Lower leg skin (tissue), 4 donors: ENCODE data around the gene TNPO2. TPM values are rescaled to one million over a fixed set of nuclear protein-coding genes. Genes with fewer than 3 reads are reported as not detected.

Experiments used
- DNase-seq, 2 donors: peaks; one replicate each; pipeline ENCODE4 v3.0.0-alpha.2; 2019; ENCODE audit warnings: low spot score in 2 of 2
- H3K4me3 ChIP-seq: fragments of 200-600 bp; sonication (generic); 2 replicates; pipeline ENCODE4 v1.5.1; 2017; ENCODE audit warnings: mild to moderate bottlenecking, low read depth; ENCODE audit not compliant: poor library complexity, severe bottlenecking
- POLR2A ChIP-seq, 2 donors: fragments of 450-650 bp; IDR thresholded peaks; one replicate each; pipeline ENCODE4 v1.6.1; 2016 to 2017; ENCODE audit warnings: antibody characterized with exemption in 2 of 2, mild to moderate bottlenecking in 1 of 2, moderate library complexity in 1 of 2
- WGBS, 2 donors: methylation state at CpG; one replicate each; pipeline ENCODE4 v1.1.5; 2018; 5-methylcytosine and 5-hydroxymethylcytosine counted together
- intact Hi-C: fragments of 100-400 bp; cut with DNase I; formaldehyde crosslinking; loops from one replicate; pipeline ENCODE4 v1.15.0; 2023; ENCODE audit warnings: low total_unique reads
- total RNA-seq, 4 donors: library from RNA; depleted of rRNA; stranded (reverse); fragments of >200 nt; gene quantifications; one replicate each; pipeline ENCODE4 v1.1.0, GENCODE V29; 2016
- TF ChIP-seq, protein P1 (sequence below), 3 donors: fragments of 450-650 bp; IDR thresholded peaks; one replicate each; pipeline ENCODE4 v1.5.1; 2016; ENCODE audit warnings: antibody characterized with exemption in 3 of 3, mild to moderate bottlenecking in 3 of 3, moderate library complexity in 2 of 3

TNPO2 gene
- total RNA-seq, 4 donors from 2014 or later, result 58.3 to 160 (median 89.9) TPM

DNA sequence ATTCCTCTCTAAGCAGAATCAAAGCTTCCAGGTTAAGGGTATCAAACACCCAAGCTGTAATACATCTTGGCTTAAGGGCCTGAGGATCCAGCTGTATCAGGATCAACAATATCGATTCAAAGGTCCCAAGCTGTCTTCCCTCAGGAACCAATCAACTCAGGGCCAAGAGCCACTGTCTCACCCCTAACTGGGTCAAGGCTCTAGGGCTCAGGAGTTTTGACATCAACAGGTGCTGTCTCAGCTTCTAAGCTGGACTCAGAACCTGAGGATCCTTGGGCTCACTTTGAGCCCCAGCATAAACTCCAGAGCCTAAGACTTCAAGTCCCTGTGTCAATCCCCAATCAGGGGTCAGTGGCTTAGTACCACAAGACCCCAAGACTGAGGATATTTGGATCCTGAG, 28.2 kb downstream of the TNPO2 start:
- intact Hi-C loops, result no loop called here
- 85 to 87% methylated on average over 1 of the region's 1 CpG for WGBS, 2 donors
- DNase-seq, result no peak
- no peak for TF ChIP-seq POLR2A (IDR thresholded peaks at IDR 0.05)
- TF ChIP-seq, protein P1, sequence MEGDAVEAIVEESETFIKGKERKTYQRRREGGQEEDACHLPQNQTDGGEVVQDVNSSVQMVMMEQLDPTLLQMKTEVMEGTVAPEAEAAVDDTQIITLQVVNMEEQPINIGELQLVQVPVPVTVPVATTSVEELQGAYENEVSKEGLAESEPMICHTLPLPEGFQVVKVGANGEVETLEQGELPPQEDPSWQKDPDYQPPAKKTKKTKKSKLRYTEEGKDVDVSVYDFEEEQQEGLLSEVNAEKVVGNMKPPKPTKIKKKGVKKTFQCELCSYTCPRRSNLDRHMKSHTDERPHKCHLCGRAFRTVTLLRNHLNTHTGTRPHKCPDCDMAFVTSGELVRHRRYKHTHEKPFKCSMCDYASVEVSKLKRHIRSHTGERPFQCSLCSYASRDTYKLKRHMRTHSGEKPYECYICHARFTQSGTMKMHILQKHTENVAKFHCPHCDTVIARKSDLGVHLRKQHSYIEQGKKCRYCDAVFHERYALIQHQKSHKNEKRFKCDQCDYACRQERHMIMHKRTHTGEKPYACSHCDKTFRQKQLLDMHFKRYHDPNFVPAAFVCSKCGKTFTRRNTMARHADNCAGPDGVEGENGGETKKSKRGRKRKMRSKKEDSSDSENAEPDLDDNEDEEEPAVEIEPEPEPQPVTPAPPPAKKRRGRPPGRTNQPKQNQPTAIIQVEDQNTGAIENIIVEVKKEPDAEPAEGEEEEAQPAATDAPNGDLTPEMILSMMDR (IDR thresholded peaks at IDR 0.05), result no peak
- H3K4me3 ChIP-seq, result no peak overlapping the region

DNA sequence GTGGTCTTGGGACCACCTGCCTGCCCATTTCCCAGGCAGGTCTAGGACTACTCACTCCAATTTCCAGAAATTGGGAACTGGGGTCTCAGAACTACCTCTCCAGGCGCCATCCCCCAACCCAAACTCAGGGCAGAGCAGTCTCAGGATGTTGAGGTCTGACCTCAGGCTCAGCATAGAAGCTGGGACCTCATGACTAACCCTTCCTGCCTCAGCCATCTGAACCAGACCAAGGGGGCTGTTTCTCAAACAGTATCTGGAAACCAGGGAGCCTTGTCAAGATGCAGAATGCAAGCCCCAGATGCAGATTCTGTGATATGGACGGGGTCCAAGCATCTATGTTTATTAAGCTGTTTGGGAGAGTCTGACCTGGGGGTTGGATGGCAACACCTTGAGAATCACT, 28.6 kb downstream of the TNPO2 start:
- no peak overlapping the region for H3K4me3 ChIP-seq
- 54 to 67% methylated on average over 1 to 2 of the region's 2 CpGs for WGBS, 2 donors

DNA sequence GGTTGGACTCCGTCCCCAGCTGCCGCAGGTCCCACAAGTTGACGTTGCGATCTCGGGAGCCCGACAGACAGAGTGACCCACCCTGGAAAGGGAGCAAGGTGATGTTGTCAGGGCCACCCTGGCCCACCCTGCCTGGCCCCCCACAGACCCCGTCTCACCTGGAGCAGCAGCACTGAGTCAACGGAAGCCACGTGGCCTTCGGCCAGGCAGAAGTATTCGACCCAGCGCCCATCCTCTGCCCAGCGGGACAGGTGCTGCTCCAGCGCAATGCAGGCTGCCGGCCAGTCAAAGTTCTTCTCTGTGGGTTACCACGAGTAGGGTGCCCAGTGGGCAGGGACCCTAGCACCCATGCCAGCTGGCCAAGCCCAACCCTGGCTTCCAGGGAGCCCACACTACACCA, 29.1 kb downstream of the TNPO2 start:
- TF ChIP-seq, protein P1 (IDR thresholded peaks at IDR 0.05), result no peak
- TF ChIP-seq POLR2A (IDR thresholded peaks at IDR 0.05), result no peak
- DNase-seq, result no peak
- H3K4me3 ChIP-seq, result no peak overlapping the region
- 92 to 93% methylated on average over 15 of the region's 16 CpGs for WGBS, 2 donors
- intact Hi-C loops, result no loop called here

More for the DNA sequence above, 28.6 kb downstream of the TNPO2 start:
- no peak for TF ChIP-seq POLR2A (IDR thresholded peaks at IDR 0.05)
- TF ChIP-seq, protein P1 (IDR thresholded peaks at IDR 0.05), result no peak
- DNase-seq, result no peak
- intact Hi-C loops, result no loop called here

DNA sequence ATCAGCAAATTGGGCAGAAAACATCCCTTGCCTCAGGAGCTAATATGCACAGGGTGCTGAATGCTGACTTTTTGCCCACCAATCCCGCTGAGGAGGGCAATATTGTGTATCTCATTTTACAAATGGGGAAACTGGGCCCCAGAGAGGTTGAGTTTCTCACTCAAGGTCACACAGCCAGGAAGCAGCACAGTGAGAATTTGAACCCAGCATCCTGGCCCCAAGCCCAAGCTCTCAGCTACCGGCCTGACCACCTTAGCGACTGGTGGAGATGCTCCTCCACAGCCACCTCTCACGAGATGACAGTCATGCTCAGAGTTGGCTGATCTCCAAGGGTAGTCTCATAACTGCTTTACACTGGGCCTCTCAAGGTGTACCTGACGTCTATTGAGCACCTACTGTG, 30.8 kb downstream of the TNPO2 start:
- H3K4me3 ChIP-seq, result no peak overlapping the region
- DNase-seq, result no peak
- intact Hi-C loops, result no loop called here
- WGBS, 2 donors, result 83 to 95% methylated on average over 3 to 5 of the region's 5 CpGs
- TF ChIP-seq POLR2A (IDR thresholded peaks at IDR 0.05), result no peak
- TF ChIP-seq, protein P1 (IDR thresholded peaks at IDR 0.05), result no peak

DNA sequence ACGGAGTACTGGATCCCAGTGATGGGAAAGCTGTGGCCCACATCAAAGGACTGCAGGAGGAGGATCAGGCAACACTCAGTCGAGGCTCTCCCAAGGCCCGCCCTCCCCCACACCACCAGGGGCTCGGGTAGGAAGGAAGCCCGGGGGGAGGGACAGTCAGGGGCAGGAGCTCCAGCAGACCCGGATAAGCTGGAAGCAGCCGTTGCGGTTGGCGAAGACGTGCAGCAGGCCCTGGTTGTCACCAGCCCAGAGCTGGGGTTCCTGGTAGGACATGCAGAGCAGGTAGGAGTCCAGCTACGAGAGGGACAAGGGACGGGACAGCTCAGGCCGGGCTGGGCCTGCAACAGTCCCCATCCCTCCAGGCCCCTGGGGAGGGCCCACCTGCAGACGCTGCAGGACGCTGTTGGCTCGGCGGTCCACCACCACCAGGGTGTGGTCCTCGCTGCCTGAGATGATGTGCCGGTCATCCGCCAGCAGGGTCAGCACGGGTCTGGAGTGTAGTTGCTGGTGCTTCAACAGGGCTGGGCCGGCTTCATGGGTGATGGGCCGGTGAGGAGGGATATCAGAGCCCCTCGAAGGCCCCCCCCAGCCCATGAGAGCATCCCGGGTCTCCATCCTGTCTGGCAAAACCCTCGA, 34.0 kb downstream of the TNPO2 start:
- H3K4me3 ChIP-seq, result no peak overlapping the region
- intact Hi-C loops, result no loop called here
- no peak for DNase-seq
- 78% methylated on average over 18 to 19 of the region's 26 CpGs for WGBS, 2 donors
- TF ChIP-seq POLR2A (IDR thresholded peaks at IDR 0.05), result no peak
- TF ChIP-seq, protein P1 (IDR thresholded peaks at IDR 0.05), result no peak

DNA sequence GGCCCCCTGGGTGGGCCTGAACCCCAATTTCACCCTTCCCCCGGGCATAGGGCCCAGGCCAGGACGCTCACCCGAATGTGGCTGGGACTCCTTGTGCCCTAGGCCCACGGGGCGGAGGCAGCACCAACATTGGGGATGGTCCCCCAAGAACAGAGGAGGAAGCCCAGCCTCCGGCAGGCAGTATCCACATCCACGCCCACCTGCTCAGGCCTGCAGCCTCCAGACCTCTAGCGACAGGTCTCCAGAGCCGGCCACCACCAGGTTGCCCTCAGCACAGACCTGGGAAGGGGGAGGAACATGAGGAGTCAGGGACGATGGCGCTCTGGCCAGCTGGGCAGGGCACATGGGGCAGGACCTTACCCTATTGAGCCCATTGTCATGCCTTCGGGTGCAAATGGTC, 34.7 kb downstream of the TNPO2 start:
- no peak for DNase-seq
- no peak overlapping the region for H3K4me3 ChIP-seq
- 90 to 94% methylated on average over 7 to 12 of the region's 12 CpGs for WGBS, 2 donors
- no peak for TF ChIP-seq POLR2A (IDR thresholded peaks at IDR 0.05)
- TF ChIP-seq, protein P1 (IDR thresholded peaks at IDR 0.05), result no peak
- intact Hi-C loops, result no loop called here
